Tibial artery (tissue), 4 donors: ENCODE data around the gene CDK5RAP3.

Experiments used
- DNase-seq, 2 donors: peaks; one replicate each; pipeline ENCODE4 v3.0.0-alpha.2; 2019
- H3K27ac ChIP-seq, 2 donors: fragments of 200-600 bp; sonication (generic) in 1 of 2; 1 replicate in 1 of 2; 2 replicates in 1 of 2; pipeline ENCODE4 v1.5.1; 2018 to 2019; ENCODE audit warnings: mild to moderate bottlenecking in 1 of 2
- H3K27me3 ChIP-seq, 2 donors: fragments of 200-600 bp; sonication (generic) in 1 of 2; one replicate each; pipeline versions ENCODE4 v1.5.1 to v1.6.0; 2016 to 2019
- H3K36me3 ChIP-seq, 3 donors: fragments of 200-600 bp; sonication (generic) in 2 of 3; one replicate each; pipeline ENCODE4 v1.5.1; 2016 to 2019; ENCODE audit warnings: mild to moderate bottlenecking in 2 of 3
- H3K4me1 ChIP-seq, 4 donors: fragments of 200-600 bp; sonication (generic) in 2 of 4; 1 replicate in 3 of 4; 2 replicates in 1 of 4; pipeline ENCODE4 v1.5.1; 2016 to 2019
- H3K4me3 ChIP-seq, 2 donors: fragments of 200-600 bp; sonication (generic) in 1 of 2; 1 replicate in 1 of 2; 2 replicates in 1 of 2; pipeline ENCODE4 v1.5.1; 2018 to 2019; ENCODE audit warnings: mild to moderate bottlenecking in 2 of 2
- H3K9me3 ChIP-seq, 3 donors: fragments of 200-600 bp; sonication (generic) in 1 of 3; one replicate each; pipeline ENCODE4 v1.5.1; 2016 to 2019
- CTCF ChIP-seq, 2 experiments: fragments of 200-600 bp in 1 of 2; fragments of 450-650 bp in 1 of 2; IDR thresholded peaks; one replicate each; pipeline ENCODE4 v1.5.1; 2017 to 2019; ENCODE audit warnings: antibody characterized with exemption in 2 of 2, mild to moderate bottlenecking in 1 of 2, moderate library complexity in 1 of 2
- intact Hi-C: fragments of 100-400 bp; cut with DNase I; formaldehyde crosslinking; loops from one replicate; pipeline ENCODE4 v1.15.0; 2023; ENCODE audit warnings: low total_unique reads

Gene CDK5RAP3

GRCh38 chr17:47989159-47989558, 18.2 kb downstream of the CDK5RAP3 start:
- no peak for DNase-seq
- no peak for TF ChIP-seq CTCF (IDR thresholded peaks at IDR 0.05)
- Histone ChIP-seq H3K27me3 (peaks cover 0 to 11% of the 10 kb centered on the region in 2 donors), H3K4me3 (no peak overlapping the region), H3K36me3 (peaks cover 0 to 10% (median 0%) of the 10 kb centered on the region in 3 donors), H3K27ac (no peak overlapping the region), H3K9me3 (no peaks in the 10 kb centered on the region), H3K4me1 (no peaks in the 10 kb centered on the region)
- intact Hi-C loops: no loop called here

GRCh38 chr17:47989700-47990099, 18.8 kb downstream of the CDK5RAP3 start:
- no peak overlapping the region for H3K4me3 ChIP-seq
- peaks cover 0 to 14% of the 10 kb centered on the region in 2 donors for H3K27me3 ChIP-seq
- H3K27ac ChIP-seq: no peak overlapping the region
- DNase-seq: no peak
- no peak for TF ChIP-seq CTCF (IDR thresholded peaks at IDR 0.05)
- H3K36me3 ChIP-seq: peaks cover 0 to 5% (median 0%) of the 10 kb centered on the region in 3 donors
- no peaks in the 10 kb centered on the region for H3K9me3 ChIP-seq
- H3K4me1 ChIP-seq: no peaks in the 10 kb centered on the region
- intact Hi-C loops: no loop called here

GRCh38 chr17:47990962-47991731, 20.2 kb downstream of the CDK5RAP3 start:
- no peak overlapping the region for H3K4me3 ChIP-seq
- H3K36me3 ChIP-seq: no peaks in the 10 kb centered on the region
- peaks cover 0 to 29% of the 10 kb centered on the region in 2 donors for H3K27me3 ChIP-seq
- H3K4me1 ChIP-seq: no peaks in the 10 kb centered on the region
- H3K27ac ChIP-seq: no peak overlapping the region
- TF ChIP-seq CTCF (IDR thresholded peaks at IDR 0.05): no peak
- no peaks in the 10 kb centered on the region for H3K9me3 ChIP-seq
- DNase-seq: no peak
- intact Hi-C loops: no loop called here

GRCh38 chr17:47992216-47992615, 21.3 kb downstream of the CDK5RAP3 start:
- Histone ChIP-seq H3K36me3 (no peaks in the 10 kb centered on the region), H3K4me1 (no peaks in the 10 kb centered on the region), H3K27me3 (peaks cover 0 to 37% of the 10 kb centered on the region in 2 donors), H3K9me3 (no peaks in the 10 kb centered on the region), H3K4me3 (no peak overlapping the region), H3K27ac (no peak overlapping the region)
- no peak for TF ChIP-seq CTCF (IDR thresholded peaks at IDR 0.05)
- no peak for DNase-seq
- intact Hi-C loops: no loop called here

- Histone ChIP-seq H3K4me1 (no peaks in the 10 kb centered on the region), H3K27ac (no peak overlapping the region), H3K4me3 (no peak overlapping the region), H3K9me3 (no peaks in the 10 kb centered on the region), H3K36me3 (no peaks in the 10 kb centered on the region), H3K27me3 (peaks cover 0 to 43% of the 10 kb centered on the region in 2 donors)
- intact Hi-C loops: no loop called here
- no peak for DNase-seq
- TF ChIP-seq CTCF (IDR thresholded peaks at IDR 0.05): no peak
These were observed 22.2 kb downstream of the CDK5RAP3 start for GRCh38 chr17:47993031-47993564.
